Prostate gland (tissue), 2 donors: ENCODE results near the gene CUX1.

Source experiments
- CTCF ChIP-seq, 4 experiments: fragments of 200-600 bp in 2 of 4; fragments of 450-650 bp in 2 of 4; sonication (generic) in 2 of 4; IDR thresholded peaks; 1 replicate in 3 of 4; 2 replicates in 1 of 4; pipeline ENCODE4 v1.5.1; 2016 to 2019; ENCODE audit warnings: antibody characterized with exemption in 4 of 4, mild to moderate bottlenecking in 2 of 4, moderate library complexity in 2 of 4
- POLR2A ChIP-seq: fragments of 450-650 bp; IDR thresholded peaks from one replicate; pipeline ENCODE4 v1.6.1; 2016; ENCODE audit warnings: antibody characterized with exemption, mild to moderate bottlenecking

GRCh38 chr7:102156867-102157266 lies 339.4 kb downstream of the CUX1 start:
- TF ChIP-seq POLR2A (no peak), CTCF (IDR thresholded peaks at IDR 0.05) (no peak)
